ENCODE measurements around the gene MRPL39.

- TF ChIP-seq USF2 (IDR thresholded peaks at IDR 0.05; ENCODE audit: low read depth, low read length): no peak
- no peak for TF ChIP-seq CTCF (conservative IDR thresholded peaks at IDR 0.05; ENCODE audit: low read depth, low read length)
- TF ChIP-seq POLR2A (IDR thresholded peaks at IDR 0.05; ENCODE audit: low read depth, low read length): no peak
- TF ChIP-seq SMC3 (IDR thresholded peaks at IDR 0.05; ENCODE audit: low read depth, low read length): no peak
- TF ChIP-seq RFX5 (IDR thresholded peaks at IDR 0.05; ENCODE audit: low read depth, low read length): no peak
- TF ChIP-seq RAD21 (IDR thresholded peaks at IDR 0.05; ENCODE audit: low read length): no peak
- TF ChIP-seq ELK1 (IDR thresholded peaks at IDR 0.05; ENCODE audit: borderline replicate concordance, low read depth, low read length): no peak
- no peak for TF ChIP-seq BHLHE40 (IDR thresholded peaks at IDR 0.05; ENCODE audit: low read depth, low read length)
- no peak for TF ChIP-seq CEBPB (IDR thresholded peaks at IDR 0.05; ENCODE audit: low read depth, low read length)
- no peak for TF ChIP-seq CHD1 (IDR thresholded peaks at IDR 0.05; ENCODE audit: low read depth, low read length)
These were observed 27.9 kb downstream of the MRPL39 start for GRCh38 chr21:25579226-25580013.
